SH-SY5Y (cell line): ENCODE results near the gene PTPN6.

Experiments used
- GATA2 ChIP-seq: IDR thresholded peaks from 2 replicates; pipeline ENCODE4 v1.6.1; 2011; ENCODE audit warnings: mild to moderate bottlenecking, low read depth, low read length
- GATA3 ChIP-seq: IDR thresholded peaks from 2 replicates; pipeline ENCODE4 v1.6.1; 2011; ENCODE audit warnings: low read depth, mild to moderate bottlenecking, low read length, moderate library complexity

Gene PTPN6

DNA sequence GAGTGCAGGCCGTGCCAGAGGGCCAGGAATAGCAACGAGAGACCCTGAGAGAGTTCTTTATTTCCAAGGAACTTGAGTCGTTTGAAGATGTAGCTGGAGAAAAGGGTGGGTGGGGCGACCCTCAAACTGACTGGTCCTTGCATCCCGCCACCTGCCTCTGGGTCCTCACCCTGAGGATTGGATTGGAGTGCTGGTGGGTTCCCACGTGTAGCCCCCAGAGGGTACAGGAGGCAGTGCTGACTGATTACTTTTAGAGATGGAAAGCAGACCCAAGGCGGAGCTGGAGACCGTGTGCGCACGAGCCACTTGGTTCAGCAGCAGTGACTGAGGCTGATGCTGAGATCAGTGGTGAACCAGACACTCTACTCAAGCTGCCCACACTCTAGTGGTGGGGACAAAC lies 26.5 kb downstream of the PTPN6 start:
- TF ChIP-seq GATA3 (no peak), GATA2 (no peak)

DNA sequence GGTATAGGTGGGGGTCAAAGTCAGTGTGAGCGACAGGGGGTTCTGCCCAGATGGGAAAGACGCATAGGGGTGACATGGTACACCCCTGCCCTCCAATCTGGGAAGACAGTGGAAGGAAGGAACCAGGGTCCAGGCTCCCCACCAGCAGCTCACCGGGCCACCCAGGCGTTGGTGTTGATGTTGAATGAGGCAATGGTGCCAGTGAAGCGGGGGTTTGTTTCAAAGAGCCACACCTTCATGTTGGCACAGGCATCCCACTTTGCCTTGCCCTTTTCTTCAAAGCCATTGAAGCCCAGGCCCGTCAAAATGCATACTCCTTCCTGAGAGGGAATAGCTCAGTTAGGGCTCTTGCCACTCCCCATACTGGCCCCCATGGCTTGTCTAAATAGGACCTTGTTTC lies 27.0 kb downstream of the PTPN6 start:
- TF ChIP-seq GATA3 (no peak), GATA2 (no peak)

DNA sequence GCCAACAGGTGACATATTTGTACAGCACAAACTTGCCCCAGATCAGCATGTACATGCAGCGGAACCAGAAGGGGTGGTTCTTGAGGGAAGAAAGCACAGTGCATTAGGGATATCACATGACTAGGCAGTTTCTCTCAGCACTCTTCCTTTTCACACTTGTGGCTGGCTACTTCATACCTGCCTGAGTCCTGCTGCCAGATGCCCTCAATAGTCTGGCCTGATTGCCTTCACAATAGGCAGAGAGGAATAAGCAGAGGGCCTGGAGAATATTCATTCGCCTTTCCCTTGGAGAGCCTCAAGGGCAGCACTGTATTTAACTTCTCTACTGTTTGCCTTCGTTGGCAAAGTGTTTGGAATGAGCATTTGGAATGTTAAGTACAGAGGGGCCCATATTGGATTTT lies 27.5 kb downstream of the PTPN6 start:
- TF ChIP-seq GATA3 (no peak), GATA2 (no peak)

DNA sequence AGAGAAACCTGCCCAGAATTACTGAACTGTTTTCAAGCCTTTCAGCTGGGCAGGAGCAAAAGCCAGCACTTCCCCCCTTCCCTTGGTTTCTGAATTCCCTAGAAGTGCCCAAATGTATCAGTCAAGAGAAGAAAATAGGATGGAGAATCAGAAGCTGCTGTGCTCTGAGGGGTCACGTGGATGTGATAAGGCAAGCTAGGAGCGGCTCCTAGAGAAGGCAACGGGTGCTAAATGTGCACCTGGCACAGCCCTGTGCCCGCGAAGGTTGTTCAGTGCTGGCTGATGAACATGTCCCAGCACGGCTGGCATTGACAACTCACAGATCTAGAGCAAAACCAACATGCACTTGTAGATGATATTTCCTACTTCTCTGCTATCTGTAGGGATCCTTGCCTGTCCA lies 27.9 kb downstream of the PTPN6 start:
- TF ChIP-seq GATA2 (no peak), GATA3 (no peak)

DNA sequence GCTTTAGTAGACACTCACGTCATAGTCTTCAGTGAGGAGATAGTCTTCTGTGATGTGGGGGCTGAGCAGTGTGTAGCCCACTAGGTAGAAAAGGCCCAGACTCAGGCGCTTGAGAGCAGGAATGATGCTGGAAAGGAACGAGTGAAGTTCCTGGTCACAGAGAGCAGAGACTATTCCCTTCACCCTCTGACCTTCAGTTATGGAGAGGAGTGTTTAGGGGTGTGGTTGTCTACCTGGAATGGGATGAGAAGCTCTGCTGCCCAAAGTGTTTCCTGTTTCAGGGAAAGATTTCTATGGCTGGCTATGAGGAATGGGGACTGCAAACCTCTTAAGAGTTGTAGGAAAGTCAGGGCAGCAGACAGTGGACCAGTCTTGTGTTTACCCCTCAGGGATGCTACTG lies 28.3 kb downstream of the PTPN6 start:
- no peak for TF ChIP-seq GATA3
- no peak for TF ChIP-seq GATA2

DNA sequence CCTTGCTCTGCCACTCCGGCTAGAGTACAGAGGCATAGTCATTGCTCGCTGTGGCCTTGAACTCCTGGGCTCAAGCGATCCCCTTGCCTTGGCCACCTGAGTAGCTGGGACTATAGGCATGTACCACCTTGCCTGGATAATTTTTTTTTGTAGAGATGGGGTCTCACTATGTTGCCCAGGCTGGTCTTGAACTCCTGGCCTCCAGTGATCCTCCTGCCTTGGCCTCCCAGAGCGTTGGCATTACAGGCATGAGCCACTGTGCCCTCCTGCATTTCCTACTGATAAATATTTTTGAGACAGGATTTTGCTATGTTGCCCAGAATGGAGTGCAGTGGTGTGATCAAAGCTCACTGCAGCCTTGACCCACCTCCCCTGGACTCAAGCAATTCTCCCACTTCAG lies 28.9 kb downstream of the PTPN6 start:
- no peak for TF ChIP-seq GATA2
- TF ChIP-seq GATA3 = no peak

DNA sequence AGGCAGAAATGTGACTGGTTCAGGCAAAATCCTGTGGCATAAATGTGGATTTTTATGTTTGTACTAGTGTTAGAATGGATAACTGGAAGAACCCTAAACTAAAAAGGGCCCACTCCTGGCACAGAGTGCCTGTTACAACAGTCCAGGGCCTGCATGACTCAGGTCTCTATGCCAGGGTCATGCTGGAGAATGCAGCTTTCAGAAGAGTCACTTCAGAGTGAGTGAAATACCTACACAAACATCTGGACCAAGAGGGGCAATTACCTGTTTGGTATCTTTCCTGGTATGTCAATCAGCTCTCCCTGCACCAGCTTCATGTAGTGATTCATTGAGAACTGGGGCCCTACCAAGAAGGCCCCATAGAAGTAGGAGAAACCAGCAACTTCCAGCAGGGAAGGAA lies 29.6 kb downstream of the PTPN6 start:
- TF ChIP-seq GATA2 (no peak), GATA3 (no peak)

DNA sequence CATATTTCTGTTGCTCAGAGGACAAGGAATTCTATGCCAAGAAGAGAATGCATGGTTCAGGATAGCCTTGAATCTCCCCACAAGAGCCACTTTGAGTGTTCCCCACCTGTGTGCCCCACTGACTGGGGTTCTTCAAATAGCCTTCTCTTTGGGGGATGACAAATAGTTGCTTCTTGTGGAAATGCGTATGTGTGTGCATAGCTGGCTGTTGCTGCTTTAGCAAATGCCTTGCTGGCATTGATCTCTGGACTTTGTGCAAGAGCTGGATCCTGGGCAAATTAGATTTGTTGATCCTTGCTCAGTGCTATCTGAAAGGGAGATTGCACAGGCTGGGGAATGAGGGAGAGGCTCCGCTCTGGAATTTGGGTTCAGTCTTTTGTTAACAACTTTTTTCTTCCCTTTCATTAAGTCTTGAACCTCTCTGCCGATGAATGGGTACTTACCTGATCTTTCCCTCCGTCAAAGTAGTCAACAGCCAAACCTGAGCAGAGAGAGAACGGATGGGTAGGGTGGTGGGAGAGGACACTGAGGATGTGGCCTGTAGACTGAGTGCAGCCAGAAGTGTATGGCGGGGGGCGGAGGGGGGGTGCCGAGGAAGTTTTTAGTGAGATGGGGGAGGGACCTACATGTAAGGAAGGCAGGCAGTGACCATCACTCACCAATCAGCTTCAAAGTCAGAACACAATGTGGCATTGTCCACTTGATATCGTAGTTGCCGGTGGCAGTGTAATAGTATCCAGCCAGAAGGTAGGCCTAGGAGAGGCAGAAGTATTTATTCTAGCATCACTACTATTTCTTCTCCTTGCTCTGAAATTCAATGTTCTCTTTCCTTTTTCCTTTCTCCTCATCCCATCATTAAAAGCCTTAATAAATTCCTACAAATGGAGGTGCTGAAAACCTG lies 30.2 kb downstream of the PTPN6 start:
- no peak for TF ChIP-seq GATA3
- no peak for TF ChIP-seq GATA2

DNA sequence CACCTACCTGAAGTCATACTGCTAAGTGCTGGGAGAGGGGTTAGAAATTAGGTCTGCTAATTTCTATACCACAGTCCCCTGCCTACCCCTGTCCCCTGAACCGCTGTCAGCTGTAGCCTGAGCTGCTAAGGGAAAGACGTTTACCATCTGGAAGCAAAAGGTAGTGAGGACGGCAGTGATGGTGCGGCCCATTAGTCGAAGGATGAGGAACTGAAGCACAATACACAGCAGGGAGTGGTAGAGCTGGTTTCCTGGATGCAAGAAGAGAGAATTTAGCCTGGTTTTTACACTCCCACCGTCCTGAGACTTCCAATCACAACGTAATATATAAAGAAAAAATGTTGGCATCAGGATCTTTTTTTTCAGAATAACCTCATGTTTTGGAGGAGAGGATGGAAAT lies 31.4 kb downstream of the PTPN6 start:
- TF ChIP-seq GATA2 = no peak
- no peak for TF ChIP-seq GATA3

DNA sequence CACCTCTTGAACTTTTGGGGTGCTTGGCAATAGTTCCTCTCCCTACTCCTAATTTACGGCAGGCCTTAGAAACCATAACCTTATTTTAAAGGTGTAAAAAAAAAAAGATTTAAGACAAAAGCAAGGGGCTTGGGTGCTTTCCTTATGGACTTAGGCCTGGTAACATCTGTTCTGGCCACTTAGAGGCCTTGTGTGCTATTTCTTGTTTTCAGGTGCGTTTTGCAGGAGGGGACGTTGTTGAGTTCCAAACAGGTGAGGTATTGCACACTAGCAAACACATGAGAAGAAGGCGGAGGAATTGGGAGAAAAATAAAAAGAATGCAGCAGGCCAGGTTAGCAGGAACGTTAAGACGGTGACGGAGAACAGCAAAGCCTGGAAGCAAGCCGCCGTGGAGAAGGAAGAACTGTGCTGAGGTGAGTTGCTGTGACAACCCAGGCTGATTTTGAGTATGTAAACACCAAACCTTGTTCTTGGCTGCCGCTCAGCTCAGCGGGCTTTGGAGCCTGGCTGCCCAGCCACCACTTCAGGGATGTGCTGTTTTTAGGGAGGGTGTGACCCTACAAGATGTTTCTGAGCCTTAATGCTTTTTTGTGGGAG lies 36.9 kb downstream of the PTPN6 start:
- TF ChIP-seq GATA2 (no peak), GATA3 (no peak)

DNA sequence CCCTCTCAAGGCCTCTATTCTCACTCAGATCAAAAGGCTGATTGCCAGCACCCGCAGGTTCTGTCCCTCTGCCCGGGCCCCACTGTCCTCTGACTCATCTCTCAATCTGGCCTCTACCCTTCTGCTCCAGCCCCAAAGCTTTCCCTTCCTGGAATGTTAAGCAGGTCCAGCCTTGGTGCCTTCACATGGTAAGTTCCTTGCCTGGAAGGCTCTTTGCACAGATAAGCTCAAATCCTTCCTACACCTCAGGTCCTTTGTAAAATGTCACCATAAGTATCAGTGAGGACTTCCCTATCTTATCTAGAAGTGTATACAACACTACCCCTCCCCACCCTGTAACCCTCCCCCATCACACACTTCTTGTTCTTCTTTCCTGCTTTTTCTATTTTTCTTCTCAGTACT lies 44.9 kb downstream of the PTPN6 start:
- TF ChIP-seq GATA2 (no peak), GATA3 (no peak)

DNA sequence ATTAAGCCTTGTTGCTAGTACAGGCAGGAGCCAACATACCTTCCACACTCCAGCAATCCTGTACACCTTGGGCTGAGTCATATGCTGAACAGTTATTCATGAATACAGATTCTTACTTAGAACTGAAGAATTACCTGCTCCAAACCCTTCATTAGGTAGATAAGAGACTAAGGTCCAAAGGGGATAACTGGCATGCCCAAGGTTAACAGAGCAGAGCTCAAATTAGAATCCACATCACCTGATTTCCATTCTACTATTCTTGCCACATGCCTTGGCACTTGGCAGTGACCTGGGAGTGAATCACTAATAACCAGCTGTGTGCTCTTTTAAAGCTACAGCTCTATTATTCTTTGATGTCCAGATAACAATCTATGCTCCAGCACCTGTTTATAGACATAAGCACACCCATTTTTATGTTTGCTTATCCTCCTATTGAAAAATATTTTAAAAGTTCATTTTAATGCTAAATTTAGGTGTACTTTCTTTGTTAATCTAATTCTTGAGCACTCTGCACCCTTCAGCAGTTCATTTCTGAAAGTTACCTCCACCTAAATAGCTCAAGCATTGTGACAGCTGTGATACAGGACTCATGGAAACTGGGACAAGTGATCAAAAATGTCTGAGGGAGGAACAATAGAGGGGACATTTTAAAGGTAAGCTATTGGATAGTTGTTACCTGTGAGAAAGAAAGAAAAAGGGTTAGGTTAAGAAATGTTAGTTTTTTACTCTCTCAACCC lies 47.7 kb downstream of the PTPN6 start:
- TF ChIP-seq GATA2 = no peak
- no peak for TF ChIP-seq GATA3

DNA sequence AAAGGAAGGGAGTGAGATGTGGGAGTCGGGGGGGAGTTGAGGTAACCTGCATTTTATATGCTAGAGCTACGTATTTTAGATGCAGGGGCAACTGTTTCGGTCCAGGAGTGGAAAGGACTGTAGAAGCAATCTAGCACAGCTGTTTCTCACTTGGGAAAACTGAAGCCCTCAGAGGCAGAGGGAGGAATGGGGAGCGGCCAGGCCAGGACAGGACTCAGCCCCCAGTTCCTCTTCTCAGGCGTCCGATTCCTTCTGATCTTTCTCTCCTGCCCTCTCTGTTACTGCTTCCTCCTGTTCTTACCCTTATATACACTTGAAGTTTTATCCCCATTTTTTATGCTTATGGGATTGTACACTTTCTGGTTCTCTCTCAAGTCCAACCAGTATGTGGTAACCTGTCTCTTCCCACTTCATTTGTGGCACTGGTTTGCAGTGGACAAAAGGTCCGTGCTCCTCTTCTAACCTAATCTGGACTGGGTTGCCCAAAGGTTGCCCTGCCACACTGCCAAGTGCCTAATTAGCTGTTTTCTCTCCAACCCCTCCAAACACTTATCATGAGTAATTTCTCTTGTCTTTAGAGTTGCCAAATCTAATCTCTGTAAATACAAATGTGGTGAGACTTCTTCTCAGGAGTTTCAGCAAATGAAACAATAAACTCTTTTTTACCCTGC lies 50.9 kb downstream of the PTPN6 start:
- TF ChIP-seq GATA3 (no peak), GATA2 (no peak)

DNA sequence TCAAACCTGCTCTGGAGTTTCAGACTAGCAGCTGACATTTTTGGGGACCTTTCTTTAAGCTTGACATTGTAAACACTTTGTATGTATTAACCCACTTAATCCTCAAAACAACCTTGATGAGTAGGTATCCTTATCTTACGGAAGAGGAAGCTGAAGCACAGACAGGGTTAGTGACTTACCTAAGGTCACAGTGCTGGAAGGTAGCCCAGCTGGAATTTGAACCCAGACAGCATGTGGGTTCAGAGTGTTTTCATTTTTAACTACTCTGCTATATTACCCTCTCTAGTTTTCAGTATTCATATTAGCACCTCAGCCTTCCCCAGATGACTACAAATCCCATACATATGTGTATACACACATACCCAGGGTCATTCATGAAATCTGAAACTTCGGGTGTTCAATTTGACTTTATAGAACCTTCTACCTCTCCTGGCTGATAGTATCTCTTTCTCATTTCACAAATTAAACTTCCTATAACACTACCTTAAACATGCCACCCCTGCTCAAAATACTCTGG lies 53.2 kb downstream of the PTPN6 start:
- TF ChIP-seq GATA2 = no peak
- TF ChIP-seq GATA3 = no peak
